ENCODE data around the gene SLC8A1.

The SLC8A1 gene

DNA sequence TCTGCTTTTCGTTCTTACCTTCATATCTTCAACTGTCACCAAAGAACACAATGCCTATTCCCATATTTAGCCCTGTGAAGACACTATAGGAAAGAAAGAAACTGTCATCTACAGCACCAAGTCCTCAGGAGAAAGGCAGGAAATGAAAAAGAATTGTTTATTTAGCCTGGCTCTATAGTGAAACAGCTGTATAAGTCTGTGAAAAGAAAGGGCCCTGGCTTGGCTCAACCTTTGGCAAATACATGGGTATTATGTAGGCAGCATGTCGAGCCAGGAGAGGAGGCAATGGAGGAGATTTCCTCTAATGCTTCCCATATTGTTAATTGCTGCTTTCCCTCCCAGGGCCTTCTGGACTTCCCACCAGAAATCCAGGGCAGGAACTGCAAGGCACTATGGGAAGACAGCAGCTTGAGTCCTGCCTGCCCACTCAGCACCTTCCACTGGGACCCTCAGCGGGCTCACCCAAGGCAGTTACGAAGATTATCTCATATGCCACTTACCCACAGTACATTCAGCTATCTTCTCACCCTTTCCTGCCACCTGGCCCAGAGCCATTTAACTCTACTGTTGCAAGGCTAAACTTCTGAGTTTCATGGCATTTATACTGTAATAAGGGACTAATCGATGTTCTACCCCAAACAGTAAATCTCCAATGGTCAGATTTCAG is 30.1 kb downstream of the SLC8A1 start:
- DNase-seq = no peak

DNA sequence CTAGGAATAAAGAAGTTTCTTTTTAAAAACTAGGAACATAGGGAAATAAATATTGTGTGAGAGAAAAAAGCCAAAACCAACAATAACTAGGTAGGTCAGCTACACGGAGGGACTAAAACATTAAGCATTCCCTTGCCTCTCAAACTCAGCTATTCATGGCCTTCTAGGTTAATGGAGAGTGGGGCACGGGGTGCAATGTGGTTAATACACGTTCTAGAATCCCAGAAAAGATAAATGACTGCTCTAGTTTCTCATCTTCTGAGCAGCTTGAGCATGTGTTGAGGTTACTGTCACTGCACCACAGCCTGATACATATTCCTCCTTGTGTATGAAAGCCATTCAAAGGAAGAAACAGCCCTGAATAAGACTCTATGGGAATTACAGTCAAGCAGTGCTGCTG is 31.4 kb downstream of the SLC8A1 start:
- no peak for DNase-seq

DNA sequence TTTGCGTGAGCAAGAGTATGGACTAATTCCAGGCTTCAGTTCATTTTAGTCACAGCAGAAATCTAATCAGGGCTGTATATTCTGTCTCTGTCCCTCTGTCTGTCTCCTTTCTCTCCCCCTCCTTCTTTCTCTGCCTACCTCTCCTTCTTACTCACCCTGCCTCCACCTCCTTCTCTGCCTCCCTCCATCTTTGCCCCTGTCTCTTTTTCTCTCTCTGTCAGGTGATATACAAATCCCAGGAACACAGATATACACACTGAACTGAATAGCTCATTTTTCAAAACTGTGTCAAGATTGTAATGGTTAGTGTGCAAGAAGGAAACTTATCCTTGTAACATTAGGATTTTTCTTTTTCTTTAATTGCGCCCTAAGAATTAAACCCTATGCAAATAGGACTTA is 32.5 kb downstream of the SLC8A1 start:
- no peak for DNase-seq

DNA sequence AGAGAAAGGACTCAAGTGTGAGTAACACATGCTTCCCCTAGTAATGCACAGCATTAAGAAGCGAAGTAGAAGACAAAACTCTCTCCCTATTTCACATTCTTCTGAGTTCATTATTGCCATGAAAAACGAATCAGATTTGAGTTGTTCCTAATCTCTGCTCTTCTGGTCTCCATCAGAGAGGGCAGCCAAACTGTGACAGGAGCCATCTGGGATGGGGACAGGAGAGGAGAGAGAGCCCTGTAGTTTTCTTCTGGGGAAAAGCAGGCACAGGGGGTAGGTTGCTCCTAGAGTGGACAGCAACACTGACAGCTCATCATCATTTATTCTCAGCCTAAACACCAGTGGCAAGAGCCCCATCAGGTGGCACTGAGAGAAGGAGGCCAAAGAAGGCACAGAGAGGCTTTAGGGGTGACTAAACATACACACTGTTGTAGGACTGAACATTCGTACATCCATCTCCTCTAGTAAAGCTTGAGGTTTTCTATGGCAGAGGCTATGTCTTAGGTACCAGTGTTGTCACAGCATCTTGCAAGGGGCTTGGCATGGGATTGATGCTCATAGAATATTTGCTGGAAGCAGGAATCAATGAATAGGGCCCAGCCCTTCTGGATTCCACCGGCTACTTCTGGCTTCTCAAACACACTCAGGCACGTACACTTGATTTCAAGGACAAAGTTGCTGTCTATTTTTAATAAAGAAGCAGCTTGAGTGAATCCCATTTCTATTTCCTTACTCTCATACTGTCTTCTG is 33.1 kb downstream of the SLC8A1 start:
- DNase-seq = no peak

DNA sequence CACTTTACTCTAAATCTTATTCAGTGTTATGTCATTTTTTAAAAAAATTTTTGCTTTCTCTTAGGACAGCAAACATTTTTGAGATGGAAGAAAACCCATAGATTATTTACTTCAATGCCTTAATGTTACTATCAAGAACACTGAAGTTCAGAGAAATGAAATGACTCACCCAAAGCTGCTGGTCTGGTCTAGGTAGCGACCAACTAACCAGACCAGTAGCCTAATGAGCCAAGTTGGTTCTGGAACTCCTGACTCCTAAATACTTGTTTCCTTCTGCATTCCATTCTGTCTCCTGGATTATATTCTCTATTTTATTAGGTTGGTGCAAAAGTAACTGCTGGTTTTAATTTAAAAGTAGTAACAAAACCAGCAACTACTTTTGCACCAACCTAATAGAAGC is 35.4 kb downstream of the SLC8A1 start:
- DNase-seq = no peak

DNA sequence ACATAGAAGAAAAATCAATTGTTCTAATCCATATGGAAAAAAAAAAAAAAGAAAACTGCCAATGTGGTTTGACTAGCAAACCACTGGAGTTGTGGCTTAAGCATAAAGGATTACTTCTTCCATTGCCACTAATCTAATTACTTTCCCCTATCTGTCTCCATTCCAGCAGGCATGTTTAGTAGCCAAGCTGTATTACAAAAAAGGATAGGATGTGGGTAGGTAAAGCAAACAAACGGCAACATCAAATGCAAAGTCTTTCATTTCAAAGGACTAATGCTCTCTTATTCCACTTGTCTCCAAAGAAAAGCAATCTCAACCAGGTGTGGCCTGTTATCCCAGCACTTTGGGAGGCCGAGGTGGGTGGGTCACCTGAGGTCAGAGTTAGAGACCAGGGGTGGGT is 36.5 kb downstream of the SLC8A1 start:
- DNase-seq = no peak

DNA sequence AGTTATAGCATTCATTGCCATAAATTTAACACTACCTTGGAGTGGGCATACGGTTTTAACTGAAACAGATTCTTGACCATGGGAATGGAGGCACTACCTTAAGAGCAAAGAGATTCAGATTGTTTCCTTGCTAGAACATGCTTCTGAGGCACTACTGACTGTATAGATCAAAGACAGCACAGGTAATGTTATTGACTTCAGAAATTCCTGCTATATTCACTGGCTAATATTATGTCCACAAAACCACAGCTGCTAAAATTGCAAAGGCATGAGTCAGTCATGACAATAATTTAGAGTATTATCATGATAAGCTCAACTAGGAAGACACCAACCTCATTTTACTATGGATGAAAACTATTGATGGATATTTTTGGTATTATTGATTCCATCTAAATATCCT is 39.4 kb downstream of the SLC8A1 start:
- no peak for DNase-seq

DNA sequence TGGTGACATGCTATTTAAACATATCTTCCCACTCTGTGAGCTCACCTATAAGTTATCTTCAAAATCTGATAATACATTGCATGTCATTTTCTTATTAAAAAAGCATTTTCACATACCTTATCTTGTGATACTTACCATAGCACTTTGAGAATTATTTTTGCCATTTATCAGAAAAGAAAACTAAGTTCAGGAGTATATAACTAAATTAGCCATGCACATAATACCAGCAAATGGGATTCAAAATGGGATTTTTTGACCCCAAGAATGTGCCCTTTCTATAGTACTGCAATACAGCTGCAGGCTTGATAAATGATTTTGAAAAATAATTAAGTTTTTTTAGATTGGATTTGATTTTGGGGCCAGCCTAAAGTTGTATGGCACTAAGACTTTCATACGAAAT is 41.2 kb downstream of the SLC8A1 start:
- no peak for DNase-seq

DNA sequence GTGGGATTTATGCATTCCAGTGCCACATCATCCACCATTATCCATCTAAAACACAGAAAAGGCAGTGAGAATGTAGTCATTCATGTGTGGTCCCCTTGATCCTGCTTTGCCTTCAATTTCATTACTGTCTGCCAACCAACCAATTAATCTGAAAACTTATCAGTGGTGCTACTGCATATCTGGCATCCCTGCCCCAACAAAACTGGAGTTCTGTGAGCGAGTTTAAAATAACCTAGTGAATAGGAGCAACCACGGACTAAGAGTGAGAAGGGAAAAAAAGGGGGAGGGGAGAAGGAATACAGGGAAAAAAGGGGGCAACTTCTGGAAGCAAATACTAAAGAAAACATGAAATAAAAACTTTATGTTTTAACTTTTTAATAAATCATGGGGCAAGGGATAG is 42.2 kb downstream of the SLC8A1 start:
- DNase-seq = no peak

DNA sequence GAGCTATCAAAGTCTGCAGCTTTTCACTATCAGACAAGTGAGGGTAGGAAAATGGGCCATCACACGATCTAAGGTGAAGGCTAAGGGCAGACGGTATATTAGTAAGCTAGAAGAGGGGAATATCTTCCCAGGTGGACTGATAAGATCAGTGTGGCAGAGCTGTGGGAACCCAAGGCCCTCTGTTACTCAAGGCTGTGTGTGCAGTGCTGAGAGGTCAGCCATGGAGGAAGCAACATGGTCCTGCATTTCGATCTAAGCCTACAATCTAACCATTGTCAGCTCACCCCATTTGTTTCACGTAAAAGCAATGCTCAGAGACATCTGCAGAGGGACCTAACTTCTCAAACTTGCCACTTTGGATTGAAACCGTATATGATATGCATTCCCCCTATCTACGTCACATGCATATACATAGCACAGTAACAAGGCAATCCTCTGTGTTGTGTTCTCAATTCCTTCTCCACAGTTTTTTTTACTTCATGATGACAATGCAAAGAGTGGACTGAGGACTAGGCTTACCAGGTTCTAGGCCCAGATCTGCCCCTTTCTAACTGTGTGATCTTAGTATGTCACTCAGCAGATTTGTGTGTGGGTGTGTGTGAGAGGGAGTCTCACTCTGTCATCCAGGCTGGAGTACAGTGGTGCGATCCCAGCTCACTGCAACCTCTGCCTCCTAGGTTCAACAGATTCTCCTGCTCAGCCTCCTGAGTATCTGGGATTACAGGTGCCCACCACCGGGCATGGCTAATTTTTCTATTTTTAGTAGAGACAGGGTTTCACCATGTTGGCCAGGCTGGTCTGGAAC is 45.2 kb downstream of the SLC8A1 start:
- no peak for DNase-seq

DNA sequence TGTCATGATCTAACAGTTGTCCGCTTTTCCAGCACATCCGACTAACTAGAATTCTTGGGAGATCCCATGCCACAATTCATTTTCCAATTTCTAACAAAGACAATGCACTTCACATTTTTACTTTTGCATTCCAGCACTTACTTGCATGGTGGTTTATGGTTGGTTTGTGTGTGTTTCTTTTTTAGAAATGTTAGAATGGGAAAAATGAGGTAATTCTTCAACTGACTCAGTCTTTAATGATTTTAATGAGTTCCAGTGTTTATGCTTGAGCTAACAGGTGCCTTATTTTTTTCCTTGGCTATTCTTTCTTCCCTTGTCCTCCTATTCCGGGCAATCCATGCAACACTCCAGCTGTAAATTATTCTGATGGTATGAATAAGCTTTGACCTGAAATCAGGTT is 46.4 kb downstream of the SLC8A1 start:
- DNase-seq = no peak

DNA sequence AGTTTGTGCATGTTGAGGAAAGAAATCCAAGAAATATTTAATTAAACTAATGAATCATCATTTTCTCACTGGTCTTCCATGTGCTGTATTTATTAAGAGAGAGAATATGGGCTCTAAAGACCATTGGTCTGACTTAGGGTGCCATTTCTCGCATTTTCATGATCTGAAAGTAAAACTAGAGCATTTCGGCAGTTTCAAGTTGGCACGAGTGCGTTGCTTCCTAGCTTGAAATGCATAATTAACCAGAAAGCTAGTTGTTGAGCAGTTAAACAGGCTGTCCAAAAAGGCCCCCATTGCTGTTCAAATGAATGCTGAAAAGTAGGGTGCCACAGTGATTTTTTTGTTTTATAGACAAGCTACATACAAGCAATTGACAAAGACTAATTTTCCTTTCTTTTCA is 47.4 kb downstream of the SLC8A1 start:
- no peak for DNase-seq

DNA sequence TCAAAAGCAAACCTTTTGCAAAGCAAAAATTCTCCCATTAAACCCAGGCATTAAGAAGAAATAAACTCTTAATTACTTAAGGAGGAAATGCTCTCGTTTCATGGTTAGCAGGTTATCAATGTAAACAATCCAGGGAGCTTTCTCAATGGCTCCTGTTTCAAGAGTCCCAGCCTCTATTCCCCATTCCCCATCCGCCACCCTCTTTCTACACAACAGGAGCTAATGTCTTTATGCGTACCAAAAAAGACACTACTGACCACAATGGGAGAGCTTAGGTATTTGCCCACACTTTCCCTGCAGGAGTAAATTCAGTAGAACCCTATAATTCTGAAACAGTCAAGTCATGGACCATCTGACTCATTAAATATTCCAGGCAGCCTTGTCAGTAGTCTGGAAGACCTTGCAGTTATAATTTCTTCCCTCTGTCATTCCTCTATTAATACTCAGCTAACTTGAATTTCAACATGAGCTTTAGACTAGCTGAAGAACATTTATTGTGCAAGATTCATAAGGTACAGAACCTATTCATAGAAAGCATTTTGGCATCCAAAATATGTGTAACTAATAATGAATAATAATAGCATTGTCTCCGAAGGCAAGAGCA is 48.6 kb downstream of the SLC8A1 start:
- no peak for DNase-seq

DNA sequence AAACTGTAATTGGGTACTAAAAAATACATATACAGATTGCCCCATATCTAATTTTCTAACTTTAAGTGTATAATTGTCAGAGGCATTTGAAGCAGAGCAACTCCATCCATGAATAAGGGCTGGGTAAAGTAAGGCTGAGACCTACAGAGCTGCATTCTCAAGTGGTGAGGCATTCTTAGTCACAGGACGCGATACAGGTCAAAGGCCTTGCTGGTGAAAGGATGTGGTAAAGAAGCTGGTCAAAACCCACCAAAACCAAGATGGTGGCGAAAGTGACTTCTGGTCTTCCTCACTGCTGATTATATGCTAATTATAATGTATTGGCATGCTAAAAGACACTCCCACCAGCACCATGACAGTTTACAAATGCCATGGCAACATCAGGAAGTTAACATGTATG is 50.0 kb downstream of the SLC8A1 start:
- no peak for DNase-seq

DNA sequence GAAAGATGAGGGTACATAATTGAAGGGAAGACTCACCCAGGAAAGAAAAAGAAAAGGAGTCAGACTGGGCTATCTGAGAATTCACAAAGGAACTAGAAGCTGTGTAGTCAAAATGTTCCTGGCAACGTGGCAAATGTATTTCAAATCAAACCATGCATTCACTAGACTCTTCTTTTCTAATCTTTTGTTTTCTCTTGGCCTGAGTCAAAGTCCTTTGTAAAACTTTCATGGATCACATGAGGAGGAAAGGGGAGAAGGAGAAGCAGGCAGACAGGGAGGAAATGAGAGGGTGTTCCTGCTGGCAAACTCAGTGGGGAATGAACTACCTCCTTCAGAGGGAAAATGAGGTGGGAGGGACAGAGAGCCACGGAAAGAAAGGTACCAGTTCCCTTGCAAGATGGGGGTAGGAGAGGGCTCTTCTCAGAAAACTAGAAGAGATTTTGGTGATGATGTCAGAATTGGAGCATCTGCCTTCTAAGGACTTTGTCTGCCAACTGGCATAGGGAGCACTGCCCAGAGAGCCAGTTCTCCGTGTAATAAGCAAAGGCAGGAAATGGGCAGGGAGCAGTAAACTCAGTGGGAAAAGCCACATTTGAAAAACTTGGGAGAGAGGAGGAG is 51.4 kb downstream of the SLC8A1 start:
- DNase-seq = no peak

DNA sequence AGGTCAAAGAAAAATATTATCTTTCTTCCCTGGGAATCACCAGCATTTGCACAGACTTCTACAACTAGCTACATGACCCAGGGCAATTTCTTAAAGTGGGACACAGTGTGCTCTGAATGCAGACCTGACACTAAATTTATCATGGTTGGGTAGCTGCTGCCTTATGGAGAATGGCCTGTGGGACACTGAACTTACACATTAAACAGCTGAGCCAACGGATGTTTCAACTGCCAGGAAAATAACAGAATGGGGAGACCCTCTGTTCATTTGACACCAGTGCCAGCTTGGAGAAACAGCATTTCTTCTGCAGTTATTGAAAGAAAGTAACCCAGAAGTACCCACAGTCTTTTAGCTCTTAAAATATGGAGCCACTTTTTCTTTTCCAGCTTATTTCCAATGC is 54.1 kb downstream of the SLC8A1 start:
- DNase-seq = no peak

DNA sequence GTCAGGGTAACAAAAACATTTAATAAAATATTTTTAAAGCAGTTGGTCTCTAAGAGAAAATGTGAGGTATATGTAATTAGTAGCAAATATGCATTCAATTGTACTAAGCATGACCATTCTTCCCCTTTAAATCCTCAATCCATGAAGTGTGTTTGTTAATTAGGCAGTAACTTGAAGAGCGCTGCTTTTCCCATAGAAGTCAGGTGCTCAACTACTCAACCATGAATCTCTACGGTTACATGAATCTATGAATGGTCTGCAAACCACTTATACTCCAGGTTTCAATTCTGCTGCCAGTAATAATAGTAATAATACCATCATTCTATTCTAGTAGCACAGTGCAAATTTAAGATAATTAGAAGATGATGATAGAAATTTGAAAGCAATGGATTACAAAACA is 55.8 kb downstream of the SLC8A1 start:
- DNase-seq = no peak

DNA sequence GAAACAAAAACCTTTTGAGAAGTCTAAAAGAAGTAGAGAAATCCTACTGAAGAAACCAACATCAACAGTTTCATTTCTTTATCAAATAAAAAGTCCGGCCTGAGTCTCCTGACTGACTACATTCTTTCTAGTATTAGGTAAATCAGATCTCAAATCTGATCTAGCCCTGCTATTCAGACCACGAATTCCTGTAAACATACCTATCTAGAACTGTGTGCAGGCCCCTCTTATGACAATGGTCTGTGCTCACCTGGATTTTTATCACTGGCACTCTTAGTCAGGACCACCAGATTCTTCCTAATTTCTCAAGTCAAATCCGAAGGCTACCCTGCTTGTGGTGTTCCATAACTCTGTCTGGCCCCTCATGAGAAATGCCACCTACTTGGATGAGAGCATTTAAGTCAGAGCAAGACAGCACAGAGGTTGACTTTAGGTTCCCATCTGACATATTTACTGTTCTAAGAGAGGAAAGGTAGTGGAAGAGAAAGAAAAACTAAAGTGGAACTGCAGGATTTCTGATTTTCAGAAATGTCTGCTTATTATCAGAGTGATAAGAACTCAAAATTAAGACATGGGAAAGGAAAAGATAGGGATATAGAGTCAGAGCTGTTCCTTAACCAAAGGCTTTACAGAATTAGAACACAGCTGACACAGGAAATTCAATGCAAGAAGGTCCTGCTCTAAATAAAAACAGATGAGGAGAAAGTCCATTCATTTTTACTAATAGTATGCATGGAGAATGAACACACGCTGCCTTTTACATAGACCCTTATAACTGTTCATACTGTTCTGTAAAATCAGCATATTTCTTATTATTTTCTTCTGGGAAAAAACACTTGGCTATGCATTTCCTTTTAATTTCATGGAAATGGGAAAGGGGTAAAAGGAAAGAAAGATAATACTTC is 56.5 kb downstream of the SLC8A1 start:
- no peak for DNase-seq

DNA sequence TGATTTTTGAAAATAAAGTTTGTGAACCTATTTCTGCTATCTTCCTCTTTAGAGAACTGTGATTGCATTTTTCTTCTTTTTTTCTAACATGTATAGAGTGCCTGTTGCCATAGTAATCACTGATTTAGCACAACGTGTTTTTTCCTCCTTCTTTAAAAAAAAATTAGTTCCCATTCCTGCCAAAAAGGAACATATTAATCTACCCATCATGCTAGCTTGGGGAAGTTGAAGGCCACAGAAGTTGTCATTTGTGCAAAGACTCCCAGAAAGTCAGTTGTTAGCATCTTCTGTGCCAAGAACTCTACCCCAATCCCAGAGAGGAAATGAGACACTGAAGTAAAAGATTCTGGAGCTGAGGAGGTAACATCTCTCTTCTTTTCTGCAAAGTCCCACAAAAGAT is 57.3 kb downstream of the SLC8A1 start:
- DNase-seq = no peak

DNA sequence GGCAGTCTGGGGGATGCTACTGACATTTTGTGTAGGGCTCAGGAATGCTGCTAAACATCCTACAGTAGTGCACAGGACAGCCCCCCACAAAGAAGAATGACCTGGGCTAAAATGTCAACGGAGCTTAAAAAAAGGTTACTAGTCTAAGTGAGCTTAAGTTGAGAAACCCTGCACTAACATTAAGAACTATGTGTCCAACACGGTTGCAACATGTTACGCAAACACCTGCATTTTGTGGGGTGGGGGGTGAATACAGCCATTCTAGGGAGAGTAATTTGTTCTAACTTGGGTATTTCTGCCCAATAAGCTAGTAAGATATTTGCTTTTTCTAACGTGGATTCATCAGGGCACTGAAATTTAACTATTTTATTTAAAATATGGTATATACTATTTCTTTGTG is 57.9 kb downstream of the SLC8A1 start:
- no peak for DNase-seq

DNA sequence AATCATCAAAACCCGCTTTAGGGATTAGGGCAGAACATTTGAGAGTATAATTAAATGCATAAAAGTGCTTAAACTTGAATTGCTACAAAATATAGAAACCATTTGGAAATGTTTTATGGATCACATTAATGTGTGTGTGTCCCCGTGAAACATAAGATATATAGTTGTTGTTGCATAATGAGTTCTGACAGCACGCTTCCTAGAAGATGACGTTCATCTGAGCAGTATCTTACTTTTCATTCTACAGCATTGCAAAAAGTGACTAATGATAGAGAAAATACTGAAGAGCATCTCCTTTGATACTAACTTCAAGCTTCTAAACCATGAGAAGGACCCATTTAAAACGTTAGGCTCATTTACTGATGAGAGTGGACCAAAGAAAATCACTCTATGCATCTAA is 63.7 kb downstream of the SLC8A1 start:
- no peak for DNase-seq

DNA sequence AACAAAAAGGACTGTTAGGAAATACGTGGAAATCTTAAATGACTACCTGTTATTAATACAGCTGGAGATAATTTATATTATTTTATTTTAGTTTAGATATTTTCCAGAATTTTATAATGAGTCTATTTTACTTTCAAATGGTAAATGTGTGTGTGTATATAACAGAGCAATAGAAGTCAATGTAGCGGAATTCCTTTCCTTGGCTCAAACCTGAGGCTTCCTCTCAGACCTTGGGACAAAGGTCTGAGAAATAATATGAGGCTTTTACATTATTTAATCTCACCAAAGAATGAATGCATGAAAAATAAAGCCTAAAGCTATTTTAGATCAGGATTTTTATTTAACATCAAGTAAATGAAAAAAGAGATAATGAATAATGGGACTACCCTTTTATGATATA is 65.7 kb downstream of the SLC8A1 start:
- DNase-seq = no peak
